ENCODE data around the gene STARD8.
"Not testable (repeated sequence)": the region's sequence is repeated elsewhere in the genome, so short reads cannot be mapped to it uniquely, and the experiment has no call there.

STARD8 gene

GRCh38 chrX:68660746-68661145 lies 13.3 kb downstream of the STARD8 start:
- no peak for DNase-seq

GRCh38 chrX:68665502-68665901 lies 18.0 kb downstream of the STARD8 start:
- DNase-seq = no peak

DNA sequence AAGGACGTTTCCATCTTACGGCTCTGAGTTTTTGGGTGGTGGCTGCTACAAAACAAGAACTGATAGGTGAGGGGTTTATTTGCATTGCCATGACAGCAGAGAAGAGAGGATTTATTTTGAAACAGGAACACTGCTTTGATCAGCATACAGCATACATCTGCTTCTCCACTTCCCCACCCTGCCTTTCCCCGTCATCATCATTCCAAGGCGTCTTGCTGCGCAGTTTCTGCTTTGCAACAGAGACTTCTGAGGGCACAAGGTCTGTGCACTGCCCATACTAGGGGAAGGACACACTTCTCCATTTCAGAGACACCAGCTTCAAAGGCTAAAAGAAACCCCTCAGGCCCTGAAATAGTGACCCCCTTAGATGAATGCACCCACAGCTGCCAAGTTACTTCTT lies 19.1 kb downstream of the STARD8 start:
- DNase-seq = peak; percentile 13

- DNase-seq = no peak
These were observed 21.8 kb downstream of the STARD8 start for GRCh38 chrX:68669094-68669860.

DNA sequence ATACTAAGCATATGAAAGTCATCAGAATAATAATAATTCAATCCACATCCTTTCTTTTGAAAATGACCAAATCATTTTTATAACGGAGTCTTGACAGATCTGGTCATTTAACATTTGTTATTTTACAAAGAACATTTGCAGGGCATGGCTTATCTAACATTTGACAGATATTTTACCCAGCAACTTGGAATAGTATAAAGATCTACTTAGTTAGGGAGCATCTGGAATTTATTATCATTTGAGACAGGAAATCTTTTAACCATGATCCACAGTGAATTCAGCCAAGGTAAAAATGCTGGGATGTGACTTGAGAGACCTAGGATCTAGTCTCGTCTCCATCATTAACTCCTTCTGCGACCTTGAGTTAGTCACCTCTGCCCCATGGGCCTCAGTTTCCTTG lies 22.4 kb downstream of the STARD8 start:
- DNase-seq = no peak

DNA sequence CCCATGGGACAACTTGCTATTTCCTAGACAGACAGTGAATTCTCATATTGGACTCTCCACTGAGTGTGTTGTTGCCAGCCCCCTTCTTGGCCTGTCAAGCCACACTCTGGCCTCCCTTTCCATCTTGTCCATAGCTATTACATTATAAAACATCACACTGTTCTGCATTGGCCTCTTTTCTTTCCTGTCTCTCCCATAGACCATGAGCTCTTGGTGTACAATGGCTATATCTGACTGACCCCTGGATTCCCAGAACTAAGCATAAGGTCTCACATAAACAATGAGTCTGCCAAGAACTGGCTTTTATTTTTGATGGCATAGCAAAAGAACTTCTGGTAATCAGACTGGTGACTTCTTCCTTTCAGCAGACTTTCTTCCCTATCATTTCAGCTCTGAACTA lies 23.8 kb downstream of the STARD8 start:
- DNase-seq = no peak

DNA sequence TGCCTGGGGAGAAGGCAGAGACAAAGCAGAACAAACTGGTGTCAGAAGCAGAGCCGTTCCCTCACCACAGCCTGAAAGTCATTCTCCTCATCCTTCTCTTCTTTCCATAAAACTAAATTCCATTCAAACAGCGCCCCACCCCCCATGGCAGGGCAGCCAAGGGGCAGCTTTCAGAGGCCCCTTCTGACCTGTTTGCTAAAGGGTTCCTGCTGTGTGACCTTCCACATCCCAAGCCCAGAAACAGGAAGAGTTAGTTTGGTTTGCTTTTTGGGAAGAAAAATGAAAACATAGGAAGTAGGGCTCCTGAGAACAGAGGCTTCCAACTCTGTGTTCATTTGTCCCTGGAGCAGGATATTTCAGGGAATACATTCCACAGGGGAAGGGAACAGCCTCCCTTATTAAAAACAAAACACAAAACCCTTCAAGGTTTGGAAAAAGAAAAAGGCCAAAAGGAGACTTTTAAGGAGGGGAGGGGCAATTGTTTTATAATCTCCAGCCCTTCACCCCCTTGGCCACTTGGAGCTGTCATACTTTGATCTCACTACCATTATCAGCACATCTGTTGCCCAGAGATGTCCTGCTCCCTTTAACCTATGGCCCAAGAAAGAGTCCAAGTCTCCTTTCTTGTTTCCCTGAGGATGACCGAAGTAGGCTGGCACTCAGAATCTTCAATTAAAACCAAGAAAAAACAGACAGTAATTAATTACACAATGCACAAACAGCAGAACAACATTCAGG lies 25.3 kb downstream of the STARD8 start:
- no peak for DNase-seq

DNA sequence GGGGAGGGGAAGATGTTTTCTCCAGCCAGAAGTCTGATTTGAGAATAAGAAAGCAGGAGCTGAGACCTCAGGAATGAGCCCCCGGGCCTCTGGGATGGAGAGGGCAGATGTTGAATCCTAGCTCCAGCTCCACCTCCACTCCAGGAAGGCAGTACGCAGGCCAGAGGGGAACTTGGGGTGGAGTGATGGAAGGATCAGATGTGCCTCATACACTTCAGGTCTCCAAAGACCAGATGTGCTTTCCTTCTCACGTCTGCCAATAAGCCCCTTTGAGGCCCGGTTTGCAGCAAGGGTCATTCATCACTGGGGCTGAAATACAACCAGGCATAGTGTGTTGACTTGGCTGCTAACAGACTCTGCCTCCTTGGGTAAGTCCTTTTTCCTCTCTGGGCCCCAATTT lies 28.1 kb downstream of the STARD8 start:
- no peak for DNase-seq

DNA sequence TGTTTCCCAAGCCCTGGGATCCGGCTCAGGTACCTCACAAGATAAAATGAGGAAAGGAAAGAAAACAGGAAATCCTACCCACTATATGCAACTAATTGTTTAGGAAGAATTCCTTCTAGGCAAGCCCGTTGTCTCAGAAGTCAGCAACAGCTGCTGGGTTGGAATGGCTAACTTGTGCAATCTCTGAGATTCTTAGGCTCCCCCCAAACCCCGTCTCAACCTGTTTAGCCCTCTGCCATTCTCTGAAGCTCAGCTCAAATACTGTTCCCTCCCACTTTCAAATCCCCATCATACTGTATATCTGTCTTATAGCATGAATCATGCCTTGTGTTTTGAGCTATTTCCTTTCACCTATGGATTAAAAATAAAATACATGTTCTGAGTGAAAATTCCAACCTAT lies 28.9 kb downstream of the STARD8 start:
- DNase-seq = no peak

GRCh38 chrX:68677998-68678397 lies 30.5 kb downstream of the STARD8 start:
- no peak for DNase-seq

- no peak for DNase-seq
These were observed 34.0 kb downstream of the STARD8 start for GRCh38 chrX:68681443-68681941.

- no peak for DNase-seq
These were observed 35.3 kb downstream of the STARD8 start for GRCh38 chrX:68682790-68683189.

DNA sequence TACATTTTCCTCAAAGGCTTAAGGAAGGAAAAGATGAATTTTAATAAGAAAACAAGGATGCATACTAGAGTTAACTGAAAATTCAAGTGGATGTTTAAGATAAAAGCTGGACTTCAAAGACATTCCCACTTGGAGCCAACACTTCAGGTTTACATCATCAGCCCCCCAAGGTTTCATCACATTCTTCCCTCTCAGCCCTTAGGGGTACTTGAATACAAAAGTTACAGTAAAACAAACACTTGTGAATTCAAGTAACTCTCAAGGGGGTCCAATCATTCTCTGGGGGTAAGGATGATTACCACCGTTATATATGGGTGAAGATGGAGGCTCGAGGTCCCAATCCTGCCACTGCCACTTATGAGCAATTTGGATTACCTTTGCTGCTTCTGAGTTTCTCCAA lies 36.1 kb downstream of the STARD8 start:
- DNase-seq = no peak

DNA sequence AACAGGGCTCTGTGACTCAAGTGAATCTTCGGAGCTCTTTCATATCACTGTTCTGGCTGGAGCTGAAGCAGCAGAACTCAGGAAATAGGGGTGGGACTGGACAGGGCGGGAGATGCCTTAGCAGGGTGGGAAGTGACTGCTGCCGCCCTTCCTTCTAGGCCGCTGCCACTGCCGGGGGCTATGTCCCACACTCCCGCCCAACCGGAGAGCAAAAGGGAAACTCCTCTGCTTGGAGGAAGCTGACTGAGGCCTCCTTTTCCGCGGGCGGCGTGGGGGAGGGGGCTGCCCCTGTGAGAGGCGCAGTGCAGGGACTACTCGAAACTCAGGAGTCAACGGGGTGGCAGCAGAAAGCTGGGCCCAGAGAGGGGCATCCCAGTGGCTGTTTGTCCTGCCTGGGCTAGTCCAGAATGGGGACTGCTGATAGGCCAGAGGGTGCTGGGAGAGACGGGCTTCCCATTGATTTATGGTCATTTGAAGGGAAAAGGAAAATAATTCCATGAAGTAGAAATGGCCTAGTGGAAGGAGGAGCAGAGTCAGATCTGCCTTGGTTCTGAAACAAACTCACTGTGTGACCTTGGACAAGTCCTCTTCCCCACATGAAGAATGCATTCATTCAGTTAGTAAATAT lies 36.9 kb downstream of the STARD8 start:
- DNase-seq = peak; percentile 87

DNA sequence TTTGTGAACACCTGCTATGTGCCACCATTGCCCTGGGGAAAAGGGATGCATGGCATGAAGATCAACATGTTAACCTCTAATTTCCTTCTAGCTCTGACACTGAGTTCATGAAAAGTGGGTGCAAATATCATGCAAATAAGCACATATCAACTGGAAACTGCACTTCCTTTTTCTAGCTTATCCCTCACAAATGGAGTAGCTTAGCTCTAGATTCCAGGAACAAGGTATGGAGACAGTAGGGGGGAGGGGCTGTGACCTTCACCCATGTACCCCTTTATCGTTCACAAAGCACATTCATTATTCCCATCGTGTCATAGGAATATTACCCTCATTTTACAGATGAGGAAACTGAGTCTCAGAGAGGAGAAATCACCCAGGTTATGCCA lies 37.4 kb downstream of the STARD8 start:
- no peak for DNase-seq

DNA sequence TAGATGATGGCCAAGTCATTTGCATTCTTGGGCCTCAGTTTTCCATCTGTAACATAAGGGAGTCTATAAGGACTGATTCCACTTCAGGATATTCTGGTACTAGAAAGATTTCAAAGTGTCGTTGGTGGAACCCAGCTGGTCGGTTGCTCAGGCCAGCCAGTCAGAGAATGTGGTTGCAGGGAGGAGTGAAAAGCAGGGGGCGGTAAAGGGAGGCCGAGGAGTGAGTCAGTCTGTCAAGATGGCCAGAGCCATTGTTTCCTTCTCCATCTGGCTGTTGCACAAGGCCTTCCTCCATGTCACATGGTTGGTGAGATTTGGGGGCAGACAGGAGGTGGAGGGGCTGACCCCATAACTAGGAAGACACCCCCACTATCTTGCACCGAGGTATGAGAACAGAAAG lies 38.2 kb downstream of the STARD8 start:
- DNase-seq = peak; percentile 51

DNA sequence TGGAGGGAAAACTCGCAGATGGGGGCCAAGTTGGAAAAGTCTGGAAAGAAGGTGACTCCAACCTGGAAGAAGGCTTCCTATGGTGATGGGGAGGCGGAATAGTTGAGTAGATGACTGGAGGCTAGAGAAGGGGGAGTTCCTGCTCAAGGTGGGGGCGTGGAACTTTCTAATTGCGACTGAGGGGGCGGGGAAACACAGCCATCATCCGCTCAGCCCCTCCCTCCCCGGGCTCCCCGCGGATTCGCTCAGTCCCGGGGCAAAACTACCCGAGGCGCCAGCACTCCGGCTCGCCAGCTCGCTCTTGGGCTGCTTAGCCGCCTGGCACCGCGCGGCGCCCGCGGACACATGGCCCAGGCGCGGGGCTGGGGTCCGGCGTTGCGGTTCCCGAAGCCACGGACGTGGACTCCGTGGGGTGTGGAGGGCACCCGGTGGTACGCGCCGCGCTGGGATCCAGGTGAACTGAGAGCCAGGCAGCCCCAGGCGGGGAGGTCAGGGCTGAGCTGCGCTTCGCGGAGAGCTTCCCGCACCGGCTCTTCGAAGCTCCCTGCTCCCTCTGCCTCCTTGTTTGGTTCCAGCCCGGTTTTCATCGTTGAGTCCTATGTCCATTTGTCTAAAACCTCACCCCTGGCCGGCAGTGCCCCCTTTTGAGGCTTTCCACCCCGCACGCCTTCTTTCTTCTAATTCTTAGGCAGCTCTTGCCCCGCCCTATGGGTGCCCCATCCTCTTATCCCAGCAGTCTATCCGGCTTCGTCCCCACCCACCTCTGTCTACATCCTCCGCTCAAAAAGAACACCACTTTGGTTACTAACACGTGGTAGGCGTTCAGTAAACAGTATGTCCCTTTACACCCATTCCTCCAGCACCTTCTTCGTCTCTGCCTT lies 38.9 kb downstream of the STARD8 start:
- peak; percentile 55 for DNase-seq

DNA sequence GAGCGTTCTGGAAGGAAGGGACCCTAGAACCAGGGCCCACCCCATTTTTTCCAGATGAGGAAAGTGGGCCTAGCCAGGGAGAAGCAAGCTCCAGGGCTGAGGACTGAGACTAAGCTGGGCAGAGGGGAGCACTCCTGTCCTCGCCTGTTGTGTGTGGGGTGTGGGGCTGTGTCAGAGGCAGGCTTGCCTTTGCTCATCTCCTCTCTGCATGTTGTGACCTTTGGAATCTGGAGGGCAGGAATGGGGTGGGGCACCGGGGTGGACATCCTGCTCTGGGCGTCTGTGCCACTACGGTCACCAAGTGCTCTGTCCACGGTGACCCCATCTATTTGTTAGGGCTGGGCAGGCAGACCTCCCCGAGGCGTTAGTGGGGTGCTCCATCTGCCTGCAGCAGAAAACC lies 41.5 kb downstream of the STARD8 start:
- not testable (repeated sequence) for DNase-seq

GRCh38 chrX:68690936-68691501 lies 43.6 kb downstream of the STARD8 start:
- peak; percentile 36 for DNase-seq

GRCh38 chrX:68691921-68692320 lies 44.5 kb downstream of the STARD8 start:
- no peak for DNase-seq

DNA sequence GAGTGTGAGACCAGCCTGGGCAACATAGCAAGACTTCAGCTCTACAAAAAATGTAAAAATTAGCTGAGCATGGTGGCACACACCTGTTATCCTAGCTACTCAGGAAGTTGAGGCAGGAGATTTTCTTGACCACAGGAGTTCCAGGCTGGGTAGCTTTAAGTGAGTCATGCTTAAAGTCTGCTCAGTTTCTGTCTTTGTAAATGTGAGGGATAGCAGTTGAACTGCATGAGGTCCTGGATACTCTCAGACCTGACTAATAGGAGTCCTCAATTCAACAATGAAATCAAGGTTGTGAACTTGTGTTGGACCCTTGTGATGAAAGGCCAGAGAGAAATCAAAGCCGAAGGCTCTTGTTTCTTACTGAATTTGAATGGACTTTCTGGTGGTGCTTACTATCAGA lies 45.2 kb downstream of the STARD8 start:
- no peak for DNase-seq
